ENCODE measurements around the gene COQ4. TPM values are rescaled to one million over a fixed set of nuclear protein-coding genes. Genes with fewer than 3 reads are reported as not detected.

COQ4 gene
- total RNA-seq, 1 donor from 2014 or later: 11.4 TPM

DNA sequence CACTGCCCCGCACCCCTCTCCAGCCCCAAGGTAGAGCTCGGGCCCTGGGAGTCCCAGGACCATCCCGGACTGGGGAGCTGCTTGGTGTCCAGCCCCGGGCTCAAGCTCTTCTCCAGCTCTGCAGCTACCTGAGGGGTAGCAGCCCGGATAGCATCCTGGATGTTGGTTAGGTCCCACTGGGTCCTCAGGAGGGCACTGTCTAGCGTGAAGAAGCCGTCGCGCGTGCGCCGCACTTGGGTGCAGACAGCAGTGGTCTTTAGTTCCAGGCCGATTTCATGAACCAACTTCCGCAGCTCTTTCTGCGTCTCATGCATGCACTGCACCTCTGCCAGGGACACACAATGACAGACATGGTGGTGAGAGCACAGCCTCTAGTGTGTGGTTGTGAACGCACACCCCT lies 13.1 kb upstream of the COQ4 start:
- DNase-seq (ENCODE audit: low spot score in 2 of 2): no peak
- H3K9me3 ChIP-seq: no peaks in the 10 kb centered on the region
- peaks cover 41 to 58% of the 10 kb centered on the region in 2 donors for H3K36me3 ChIP-seq
- TF ChIP-seq, protein P1, sequence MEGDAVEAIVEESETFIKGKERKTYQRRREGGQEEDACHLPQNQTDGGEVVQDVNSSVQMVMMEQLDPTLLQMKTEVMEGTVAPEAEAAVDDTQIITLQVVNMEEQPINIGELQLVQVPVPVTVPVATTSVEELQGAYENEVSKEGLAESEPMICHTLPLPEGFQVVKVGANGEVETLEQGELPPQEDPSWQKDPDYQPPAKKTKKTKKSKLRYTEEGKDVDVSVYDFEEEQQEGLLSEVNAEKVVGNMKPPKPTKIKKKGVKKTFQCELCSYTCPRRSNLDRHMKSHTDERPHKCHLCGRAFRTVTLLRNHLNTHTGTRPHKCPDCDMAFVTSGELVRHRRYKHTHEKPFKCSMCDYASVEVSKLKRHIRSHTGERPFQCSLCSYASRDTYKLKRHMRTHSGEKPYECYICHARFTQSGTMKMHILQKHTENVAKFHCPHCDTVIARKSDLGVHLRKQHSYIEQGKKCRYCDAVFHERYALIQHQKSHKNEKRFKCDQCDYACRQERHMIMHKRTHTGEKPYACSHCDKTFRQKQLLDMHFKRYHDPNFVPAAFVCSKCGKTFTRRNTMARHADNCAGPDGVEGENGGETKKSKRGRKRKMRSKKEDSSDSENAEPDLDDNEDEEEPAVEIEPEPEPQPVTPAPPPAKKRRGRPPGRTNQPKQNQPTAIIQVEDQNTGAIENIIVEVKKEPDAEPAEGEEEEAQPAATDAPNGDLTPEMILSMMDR (IDR thresholded peaks at IDR 0.05): no peak
- no peak overlapping the region for H3K27ac ChIP-seq
- H3K4me3 ChIP-seq: no peak overlapping the region
- no peaks in the 10 kb centered on the region for H3K4me1 ChIP-seq
- no peaks in the 10 kb centered on the region for H3K27me3 ChIP-seq
- intact Hi-C loops (cut with DNase I): no loop called here

DNA sequence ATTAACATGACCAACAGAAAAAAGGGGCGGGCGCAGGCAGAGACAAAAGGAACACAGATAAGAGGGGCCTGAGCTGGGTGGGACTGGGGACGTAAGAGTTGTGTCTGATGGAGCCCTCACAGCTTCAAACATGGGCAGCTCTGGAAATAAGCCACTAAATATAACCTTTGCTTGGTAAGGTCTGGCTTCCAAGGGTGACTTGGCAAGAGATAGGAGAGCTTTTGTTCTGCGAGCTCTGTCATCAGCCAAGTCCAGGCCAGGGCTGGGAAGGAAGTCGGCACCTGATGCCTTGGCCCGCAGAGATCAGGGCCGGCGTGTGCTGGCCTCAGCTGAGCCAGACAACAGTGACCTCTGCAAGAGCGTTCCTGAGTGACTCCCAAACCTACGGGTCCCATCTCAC lies 12.2 kb upstream of the COQ4 start:
- Histone ChIP-seq H3K4me3 (no peak overlapping the region), H3K4me1 (no peaks in the 10 kb centered on the region), H3K36me3 (peaks cover 45 to 64% of the 10 kb centered on the region in 2 donors), H3K9me3 (no peaks in the 10 kb centered on the region), H3K27ac (no peak overlapping the region), H3K27me3 (no peaks in the 10 kb centered on the region)
- TF ChIP-seq, protein P1 (IDR thresholded peaks at IDR 0.05): no peak
- intact Hi-C loops (cut with DNase I): no loop called here
- DNase-seq (ENCODE audit: low spot score in 2 of 2): no peak

DNA sequence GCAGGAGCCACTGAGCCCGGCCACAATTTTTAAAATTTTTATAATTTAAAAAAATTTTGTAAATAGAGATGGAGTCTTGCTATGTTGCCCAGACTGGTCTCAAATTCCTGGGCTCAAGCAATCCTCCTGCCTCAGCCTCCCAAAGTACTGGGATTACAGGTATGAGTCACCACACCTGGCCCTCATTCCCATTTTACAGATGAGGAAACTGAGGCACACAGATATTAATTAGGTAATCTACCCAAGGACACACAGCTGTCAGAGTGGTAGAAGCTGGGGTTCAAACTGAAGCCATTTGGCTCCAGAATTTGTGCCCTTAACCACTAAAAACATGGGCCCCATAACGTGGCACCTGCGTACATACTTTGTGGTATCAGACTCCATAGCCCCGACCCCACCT lies 7.9 kb upstream of the COQ4 start:
- no peaks in the 10 kb centered on the region for H3K4me1 ChIP-seq
- TF ChIP-seq, protein P1 (IDR thresholded peaks at IDR 0.05): no peak
- H3K27me3 ChIP-seq: no peaks in the 10 kb centered on the region
- H3K36me3 ChIP-seq: peaks cover 70 to 72% of the 10 kb centered on the region in 2 donors
- no peak overlapping the region for H3K27ac ChIP-seq
- intact Hi-C loops (cut with DNase I): no loop called here
- no peaks in the 10 kb centered on the region for H3K9me3 ChIP-seq
- H3K4me3 ChIP-seq: no peak overlapping the region
- DNase-seq (ENCODE audit: low spot score in 2 of 2): no peak

DNA sequence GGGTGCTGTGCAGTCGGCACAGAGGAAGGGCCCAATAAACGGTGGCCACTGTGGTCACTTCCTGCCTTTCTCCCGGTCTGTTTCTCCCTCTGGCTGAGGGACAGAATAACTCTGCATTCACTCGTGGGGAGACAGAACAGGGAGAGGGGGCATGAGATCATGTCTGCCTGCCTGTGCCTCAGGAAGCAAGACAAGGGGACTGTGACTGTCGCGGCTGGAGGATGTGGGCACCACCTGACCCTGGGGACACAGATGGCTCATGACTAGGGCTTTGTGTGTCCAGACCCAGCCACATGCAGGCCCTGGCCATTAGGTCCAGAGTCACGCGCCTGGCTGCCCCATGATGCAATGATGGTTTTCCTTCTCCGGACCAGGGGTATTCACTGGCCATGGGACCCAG lies 6.2 kb upstream of the COQ4 start:
- TF ChIP-seq, protein P1 (IDR thresholded peaks at IDR 0.05): no peak
- Histone ChIP-seq H3K36me3 (peaks cover 52 to 55% of the 10 kb centered on the region in 2 donors), H3K4me1 (peaks cover 1 to 4% of the 10 kb centered on the region in 2 donors), H3K27me3 (no peaks in the 10 kb centered on the region), H3K9me3 (no peaks in the 10 kb centered on the region), H3K4me3 (no peak overlapping the region), H3K27ac (no peak overlapping the region)
- intact Hi-C loops (cut with DNase I): no loop called here
- DNase-seq (ENCODE audit: low spot score in 2 of 2): no peak

DNA sequence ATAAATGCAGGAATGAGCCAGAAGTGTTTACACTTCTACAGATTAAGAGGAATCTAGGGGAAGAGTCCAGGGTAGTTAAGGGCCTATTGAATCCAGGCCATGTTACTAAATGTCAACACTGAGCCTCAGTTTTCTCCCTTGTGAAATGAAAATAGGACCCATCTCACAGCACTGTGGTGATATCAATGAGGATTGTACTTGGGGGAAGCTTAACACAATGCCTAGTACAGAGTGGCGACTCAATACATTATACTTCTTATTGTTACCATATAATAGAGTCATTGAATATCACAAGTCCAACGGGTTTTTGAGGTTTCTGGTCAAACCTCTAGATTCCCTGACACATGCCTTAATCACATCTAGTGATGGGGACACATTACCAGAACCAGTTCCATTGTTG lies 5.0 kb upstream of the COQ4 start:
- Histone ChIP-seq H3K9me3 (no peaks in the 10 kb centered on the region), H3K4me3 (no peak overlapping the region), H3K27ac (no peak overlapping the region), H3K36me3 (peaks cover 47 to 48% of the 10 kb centered on the region in 2 donors), H3K4me1 (peaks cover 2 to 8% of the 10 kb centered on the region in 2 donors), H3K27me3 (no peaks in the 10 kb centered on the region)
- intact Hi-C loops (cut with DNase I): no loop called here
- TF ChIP-seq, protein P1 (IDR thresholded peaks at IDR 0.05): no peak
- no peak for DNase-seq (ENCODE audit: low spot score in 2 of 2)

DNA sequence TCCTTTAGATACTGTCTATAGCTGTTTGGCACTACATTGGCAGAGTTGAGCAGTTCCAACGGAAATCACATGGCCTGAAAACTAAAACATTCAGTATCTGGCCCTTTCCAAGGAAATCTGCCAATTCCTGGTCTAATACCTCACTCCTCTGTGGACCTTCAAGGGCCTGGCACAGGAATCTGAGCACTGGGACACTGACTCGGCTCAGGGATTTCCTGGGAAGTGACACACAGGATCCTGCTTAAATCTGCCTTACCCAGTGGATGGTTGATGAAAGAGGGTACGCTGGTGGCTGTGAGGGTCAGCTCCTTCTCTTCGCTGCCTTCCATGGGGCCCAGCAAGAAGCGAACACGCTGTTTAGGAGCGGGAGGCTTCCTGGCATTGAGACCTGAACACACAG lies 1.3 kb upstream of the COQ4 start:
- H3K4me1 ChIP-seq: peaks cover 11 to 17% of the 10 kb centered on the region in 2 donors
- H3K27me3 ChIP-seq: no peaks in the 10 kb centered on the region
- H3K4me3 ChIP-seq: peak overlapping the region; percentile 72 to 76
- H3K9me3 ChIP-seq: no peaks in the 10 kb centered on the region
- peaks cover 30 to 36% of the 10 kb centered on the region in 2 donors for H3K36me3 ChIP-seq
- TF ChIP-seq, protein P1 (IDR thresholded peaks at IDR 0.05): no peak
- intact Hi-C loops (cut with DNase I): loop anchor here (5.0 kb wide), 2 partner anchors 136 to 194 kb away; partner anchors contain the start of genes ODF2 and PTGES2
- no peak for DNase-seq (ENCODE audit: low spot score in 2 of 2)
- H3K27ac ChIP-seq: no peak overlapping the region
